C4-2B (cell line): ENCODE measurements around the gene PKLR.

Experiments
- H3K27ac ChIP-seq: fragments of 450-650 bp; 2 replicates; pipeline ENCODE4 v1.5.1; 2017
- ZFX ChIP-seq: fragments of 450-650 bp; IDR thresholded peaks from 2 replicates; pipeline ENCODE4 v1.6.1; 2017
- TF ChIP-seq, protein P1 (sequence below): fragments of 450-650 bp; conservative IDR thresholded peaks from 2 replicates; pipeline ENCODE4 v1.5.1; 2017; ENCODE audit warnings: mild to moderate bottlenecking

Gene PKLR

GRCh38 chr1:155269381-155269780 lies 31.9 kb downstream of the PKLR start:
- TF ChIP-seq, protein P1, sequence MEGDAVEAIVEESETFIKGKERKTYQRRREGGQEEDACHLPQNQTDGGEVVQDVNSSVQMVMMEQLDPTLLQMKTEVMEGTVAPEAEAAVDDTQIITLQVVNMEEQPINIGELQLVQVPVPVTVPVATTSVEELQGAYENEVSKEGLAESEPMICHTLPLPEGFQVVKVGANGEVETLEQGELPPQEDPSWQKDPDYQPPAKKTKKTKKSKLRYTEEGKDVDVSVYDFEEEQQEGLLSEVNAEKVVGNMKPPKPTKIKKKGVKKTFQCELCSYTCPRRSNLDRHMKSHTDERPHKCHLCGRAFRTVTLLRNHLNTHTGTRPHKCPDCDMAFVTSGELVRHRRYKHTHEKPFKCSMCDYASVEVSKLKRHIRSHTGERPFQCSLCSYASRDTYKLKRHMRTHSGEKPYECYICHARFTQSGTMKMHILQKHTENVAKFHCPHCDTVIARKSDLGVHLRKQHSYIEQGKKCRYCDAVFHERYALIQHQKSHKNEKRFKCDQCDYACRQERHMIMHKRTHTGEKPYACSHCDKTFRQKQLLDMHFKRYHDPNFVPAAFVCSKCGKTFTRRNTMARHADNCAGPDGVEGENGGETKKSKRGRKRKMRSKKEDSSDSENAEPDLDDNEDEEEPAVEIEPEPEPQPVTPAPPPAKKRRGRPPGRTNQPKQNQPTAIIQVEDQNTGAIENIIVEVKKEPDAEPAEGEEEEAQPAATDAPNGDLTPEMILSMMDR, result no peak
- no peak for TF ChIP-seq ZFX
- no peak overlapping the region for H3K27ac ChIP-seq

DNA sequence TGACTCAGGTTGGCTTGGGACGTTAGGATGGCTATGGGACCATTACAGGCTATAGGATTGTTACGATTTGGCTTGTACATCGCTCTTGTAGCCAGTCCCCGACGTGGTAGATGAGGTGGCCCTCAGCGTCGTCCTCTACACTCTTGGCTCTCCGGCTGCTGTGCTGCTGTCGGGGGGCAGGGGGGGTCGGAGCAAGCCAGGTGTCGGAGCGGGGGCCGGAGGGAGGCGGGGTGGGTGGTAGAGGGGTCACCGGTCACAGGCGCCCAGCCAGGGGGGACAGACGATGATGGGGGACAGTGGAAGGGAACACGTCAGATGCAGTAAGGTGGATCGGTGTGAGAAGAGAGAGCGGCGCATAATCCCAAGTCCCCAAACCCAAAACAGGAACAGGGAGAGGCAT lies 32.6 kb downstream of the PKLR start:
- TF ChIP-seq, protein P1, result no peak
- TF ChIP-seq ZFX, result no peak
- no peak overlapping the region for H3K27ac ChIP-seq

- TF ChIP-seq, protein P1, result no peak
- no peak for TF ChIP-seq ZFX
- H3K27ac ChIP-seq, result no peak overlapping the region
Observed at GRCh38 chr1:155267373-155267772, 33.9 kb downstream of the PKLR start.

- no peak overlapping the region for H3K27ac ChIP-seq
- TF ChIP-seq ZFX, result no peak
- TF ChIP-seq, protein P1, result no peak
Observed at GRCh38 chr1:155266553-155266952, 34.7 kb downstream of the PKLR start.

DNA sequence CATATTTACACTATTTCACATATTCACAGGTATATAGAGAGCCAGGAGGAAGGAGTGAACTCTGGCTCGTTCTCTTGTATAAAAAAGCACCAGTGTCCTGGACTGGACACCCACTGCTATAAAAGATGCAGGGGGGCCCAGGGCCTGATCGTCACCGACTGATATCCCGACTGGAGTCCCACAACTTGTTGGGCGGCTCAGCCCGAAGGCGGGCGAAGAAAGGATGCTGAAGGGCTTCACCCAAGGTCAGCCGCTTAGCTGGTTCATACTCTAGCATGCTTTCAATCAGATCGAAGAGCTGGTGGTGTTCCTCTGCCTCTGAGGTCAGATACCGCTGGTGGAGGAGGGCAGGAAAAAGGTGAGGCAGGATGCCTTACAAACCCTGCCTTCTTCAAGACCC lies 38.2 kb downstream of the PKLR start:
- TF ChIP-seq, protein P1, result no peak
- TF ChIP-seq ZFX, result no peak
- peak overlapping the region; percentile 82 for H3K27ac ChIP-seq

- H3K27ac ChIP-seq, result peak within 1 kb of the TSS; percentile 82
- TF ChIP-seq, protein P1, result no peak
- peak; percentile 49; the same call in 1 of the 2 replicates for TF ChIP-seq ZFX
Observed at GRCh38 chr1:155261852-155262673, 39.2 kb downstream of the PKLR start, which contains the start of gene SCAMP3. SCAMP3 (minus strand) TSS chr1:155262360; CDS start chr1:155262151, 209 bp downstream.

DNA sequence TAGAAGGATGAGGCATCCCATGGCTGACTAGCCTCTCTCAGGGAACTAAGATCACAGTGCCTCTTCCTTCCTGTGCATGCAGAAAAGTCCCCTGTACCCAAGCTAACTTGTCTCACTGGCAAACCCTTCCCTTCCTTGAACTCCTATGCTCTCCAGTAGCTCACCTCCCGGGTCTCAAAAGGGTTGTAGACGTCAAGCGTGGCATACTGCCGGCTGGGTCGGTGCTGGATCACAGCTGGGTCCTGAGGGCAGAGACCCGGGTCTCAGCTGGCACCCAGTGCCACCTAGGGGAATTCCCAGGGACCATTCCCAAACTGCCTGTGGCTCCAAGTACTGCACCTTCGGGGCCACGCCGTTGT lies 39.8 kb downstream of the PKLR start:
- peak overlapping the region; percentile 82 for H3K27ac ChIP-seq
- TF ChIP-seq, protein P1, result no peak; the same call in 1 of the 2 replicates
- TF ChIP-seq ZFX, result no peak
